Cardiac muscle cell (in vitro differentiated cells and primary cell): ENCODE data around the gene C1orf21. TPM values are rescaled to one million over a fixed set of nuclear protein-coding genes. Genes with fewer than 3 reads are reported as not detected.

ENCODE experiments used
- DNase-seq, 2 donors: peaks; one replicate each; pipeline versions ENCODE4 v3.0.0 to v3.0.0-alpha.2; 2010 to 2017; ENCODE audit warnings: low read depth in 1 of 2, low spot score in 1 of 2
- H3K27ac ChIP-seq: fragments of 200-600 bp; sonication (generic); 2 replicates; pipeline ENCODE4 v1.5.1; 2016
- H3K27me3 ChIP-seq: fragments of 200-600 bp; sonication (generic); 2 replicates; pipeline ENCODE4 v1.6.0; 2016; ENCODE audit warnings: control low read depth
- H3K36me3 ChIP-seq: fragments of 200-600 bp; sonication (generic); 2 replicates; pipeline ENCODE4 v1.5.1; 2016; ENCODE audit warnings: control low read depth
- H3K4me1 ChIP-seq: fragments of 200-600 bp; sonication (generic); 2 replicates; pipeline ENCODE4 v1.8.1; 2017; ENCODE audit warnings: low read depth, mild to moderate bottlenecking, mixed run types
- H3K4me3 ChIP-seq: fragments of 200-600 bp; sonication (generic); 2 replicates; pipeline ENCODE4 v1.5.1; 2016; ENCODE audit warnings: mild to moderate bottlenecking
- H3K9me3 ChIP-seq: fragments of 200-600 bp; sonication (generic); 2 replicates; pipeline ENCODE4 v1.5.1; 2017; ENCODE audit warnings: low read depth, mild to moderate bottlenecking, control low read depth
- CTCF ChIP-seq: IDR thresholded peaks from 2 replicates; pipeline ENCODE4 v1.5.1; 2012; ENCODE audit warnings: low read depth, mild to moderate bottlenecking, low read length
- polyA plus RNA-seq: library from polyadenylated mRNA; unstranded; fragments of >200 nt; fragmentation: Nextera tagmentation; extraction: Ambion mirVana; gene quantifications from 2 replicates; pipeline ENCODE4 v1.2.1, GENCODE V29; 2016
- total RNA-seq: library from RNA; depleted of rRNA; stranded (reverse); fragments of >200 nt; gene quantifications from 2 replicates; pipeline ENCODE4 v1.2.3, GENCODE V29; 2016

Gene C1orf21
- total and polyA plus RNA-seq, 2 experiments from 2014 or later = 10.9 to 26.8 TPM

- DNase-seq = no peak
- no peaks in the 10 kb centered on the region for H3K36me3 ChIP-seq
- no peak overlapping the region for H3K27ac ChIP-seq
- H3K9me3 ChIP-seq = no peaks in the 10 kb centered on the region
- H3K27me3 ChIP-seq = no peaks in the 10 kb centered on the region
- H3K4me1 ChIP-seq = no peaks in the 10 kb centered on the region
- no peak overlapping the region for H3K4me3 ChIP-seq
- no peak for TF ChIP-seq CTCF
Observed at GRCh38 chr1:184555665-184556641, 169.1 kb downstream of the C1orf21 start.

GRCh38 chr1:184556665-184557064, 169.8 kb downstream of the C1orf21 start:
- TF ChIP-seq CTCF = no peak
- Histone ChIP-seq H3K36me3 (no peaks in the 10 kb centered on the region), H3K4me3 (no peak overlapping the region), H3K4me1 (no peaks in the 10 kb centered on the region), H3K9me3 (no peaks in the 10 kb centered on the region), H3K27me3 (no peaks in the 10 kb centered on the region), H3K27ac (no peak overlapping the region)
- DNase-seq = no peak

GRCh38 chr1:184557423-184558347, 170.9 kb downstream of the C1orf21 start:
- H3K4me3 ChIP-seq = no peak overlapping the region
- no peaks in the 10 kb centered on the region for H3K9me3 ChIP-seq
- no peaks in the 10 kb centered on the region for H3K27me3 ChIP-seq
- H3K27ac ChIP-seq = no peak overlapping the region
- peaks cover 10% of the 10 kb centered on the region for H3K4me1 ChIP-seq
- no peak for TF ChIP-seq CTCF
- H3K36me3 ChIP-seq = no peaks in the 10 kb centered on the region
- no peak for DNase-seq

- DNase-seq = no peak
- Histone ChIP-seq H3K9me3 (no peaks in the 10 kb centered on the region), H3K36me3 (no peaks in the 10 kb centered on the region), H3K4me1 (peaks cover 15% of the 10 kb centered on the region), H3K27me3 (no peaks in the 10 kb centered on the region), H3K27ac (no peak overlapping the region), H3K4me3 (no peak overlapping the region)
- no peak for TF ChIP-seq CTCF
Observed at GRCh38 chr1:184558691-184559090, 171.9 kb downstream of the C1orf21 start.

GRCh38 chr1:184559117-184559713, 172.4 kb downstream of the C1orf21 start:
- H3K9me3 ChIP-seq = no peaks in the 10 kb centered on the region
- peaks cover 15% of the 10 kb centered on the region for H3K4me1 ChIP-seq
- DNase-seq = no peak
- no peak overlapping the region for H3K27ac ChIP-seq
- no peaks in the 10 kb centered on the region for H3K27me3 ChIP-seq
- no peaks in the 10 kb centered on the region for H3K36me3 ChIP-seq
- no peak for TF ChIP-seq CTCF
- no peak overlapping the region for H3K4me3 ChIP-seq
